Mesendoderm (in vitro differentiated cells): Measurements from ENCODE around the gene LYRM4.
"Not testable (repeated sequence)": the region's sequence is repeated elsewhere in the genome, so short reads cannot be mapped to it uniquely, and the experiment has no call there.

Source experiments
- DNase-seq: peaks from one replicate; pipeline ENCODE4 v3.0.0; 2013
- H2AK5ac ChIP-seq: 2 replicates; pipeline ENCODE4 v1.6.1; 2013; ENCODE audit warnings: low read length, inconsistent platforms
- H2BK120ac ChIP-seq: 2 replicates; pipeline ENCODE4 v1.6.1; 2013; ENCODE audit warnings: low read depth, mild to moderate bottlenecking, low read length, moderate library complexity, mixed read lengths
- H2BK15ac ChIP-seq: replicated peaks from 2 replicates; pipeline ENCODE4 v1.6.1; 2013; ENCODE audit warnings: low read depth, mild to moderate bottlenecking, moderate library complexity
- H2BK5ac ChIP-seq: 2 replicates; pipeline ENCODE4 v1.6.1; 2013; ENCODE audit warnings: low read length, inconsistent platforms
- H3K18ac ChIP-seq: 2 replicates; pipeline ENCODE4 v1.6.1; 2013; ENCODE audit warnings: mild to moderate bottlenecking, low read length, mixed read lengths
- H3K23ac ChIP-seq: one replicate; pipeline ENCODE4 v1.6.1; 2013; ENCODE audit warnings: low read length
- H3K27ac ChIP-seq: 2 replicates; pipeline ENCODE4 v1.5.1; 2013; ENCODE audit warnings: low read depth, mild to moderate bottlenecking, inconsistent platforms, low read length, moderate library complexity
- H3K27me3 ChIP-seq: 2 replicates; pipeline ENCODE4 v1.6.1; 2013; ENCODE audit warnings: low read length, control low read depth, mild to moderate bottlenecking, inconsistent platforms; ENCODE audit not compliant: insufficient read depth, poor library complexity
- H3K36me3 ChIP-seq: 2 replicates; pipeline ENCODE4 v1.6.1; 2013; ENCODE audit warnings: low read length, inconsistent platforms; ENCODE audit not compliant: control insufficient read depth, insufficient read depth
- H3K4ac ChIP-seq: one replicate; pipeline ENCODE4 v1.6.1; 2013; ENCODE audit warnings: low read depth, mild to moderate bottlenecking, low read length, moderate library complexity
- H3K4me1 ChIP-seq: 2 replicates; pipeline ENCODE4 v1.6.1; 2013; ENCODE audit warnings: low read depth, low read length, inconsistent platforms; ENCODE audit not compliant: control insufficient read depth
- H3K4me2 ChIP-seq: 2 replicates; pipeline ENCODE4 v1.6.1; 2013; ENCODE audit warnings: low read length
- H3K4me3 ChIP-seq: 2 replicates; pipeline ENCODE4 v1.5.1; 2013; ENCODE audit warnings: mild to moderate bottlenecking, low read length
- H3K56ac ChIP-seq: one replicate; pipeline ENCODE4 v1.6.1; 2013; ENCODE audit warnings: low read length
- H3K79me1 ChIP-seq: 2 replicates; pipeline ENCODE4 v1.6.1; 2013; ENCODE audit warnings: low read length, inconsistent platforms
- H3K79me2 ChIP-seq: 2 replicates; pipeline ENCODE4 v1.6.1; 2013; ENCODE audit warnings: mild to moderate bottlenecking, low read length; ENCODE audit not compliant: control insufficient read depth, insufficient read depth
- H3K9ac ChIP-seq: 2 replicates; pipeline ENCODE4 v1.6.1; 2013; ENCODE audit warnings: low read length, inconsistent platforms
- H4K5ac ChIP-seq: one replicate; pipeline ENCODE4 v1.6.1; 2013; ENCODE audit warnings: low read length
- H4K8ac ChIP-seq: one replicate; pipeline ENCODE4 v1.6.1; 2013; ENCODE audit warnings: low read depth, mild to moderate bottlenecking, control low read depth, low read length, moderate library complexity
- WGBS: extraction: QIAGEN DNeasy Blood & Tissue Kit; methylation state at CpG from one replicate; pipeline ENCODE4 v1.1.7; 2013; ENCODE audit warnings: low lambda C conversion rate, missing lambda C conversion rate; ENCODE audit not compliant: insufficient coverage; ENCODE audit errors: extremely low coverage; 5-methylcytosine and 5-hydroxymethylcytosine counted together

The LYRM4 gene

DNA sequence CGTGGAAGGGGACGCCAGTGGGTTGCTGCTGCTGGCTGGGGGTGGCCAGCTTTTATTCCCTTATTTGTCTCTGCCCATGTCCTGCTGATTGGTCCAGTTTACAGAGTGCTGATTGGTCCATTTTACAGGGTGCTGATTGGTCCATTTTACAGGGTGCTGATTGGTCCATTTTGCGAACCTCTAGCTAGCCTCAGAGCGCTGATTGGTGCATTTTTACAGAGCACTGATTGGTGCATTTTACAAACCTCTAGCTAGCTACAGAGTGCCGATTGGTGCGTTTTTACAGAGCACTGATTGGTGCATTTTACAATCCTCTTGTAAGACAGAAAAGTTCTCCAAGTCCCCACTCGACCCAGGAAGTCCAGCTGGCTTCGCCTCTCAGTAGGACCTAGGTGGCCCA, 140.2 kb downstream of the LYRM4 start:
- not testable (repeated sequence) for H2BK120ac ChIP-seq, H3K4ac ChIP-seq, H3K36me3 ChIP-seq, H3K27me3 ChIP-seq, H3K4me2 ChIP-seq, H2BK5ac ChIP-seq, H3K23ac ChIP-seq, H3K4me1 ChIP-seq, H3K9ac ChIP-seq, H4K5ac ChIP-seq, H4K8ac ChIP-seq, DNase-seq, H2AK5ac ChIP-seq, H3K4me3 ChIP-seq, H3K27ac ChIP-seq, H3K79me2 ChIP-seq, H3K79me1 ChIP-seq, H3K18ac ChIP-seq, H3K56ac ChIP-seq, H2BK15ac ChIP-seq
- WGBS = no CpG with 5 or more reads among the region's 8 CpGs

DNA sequence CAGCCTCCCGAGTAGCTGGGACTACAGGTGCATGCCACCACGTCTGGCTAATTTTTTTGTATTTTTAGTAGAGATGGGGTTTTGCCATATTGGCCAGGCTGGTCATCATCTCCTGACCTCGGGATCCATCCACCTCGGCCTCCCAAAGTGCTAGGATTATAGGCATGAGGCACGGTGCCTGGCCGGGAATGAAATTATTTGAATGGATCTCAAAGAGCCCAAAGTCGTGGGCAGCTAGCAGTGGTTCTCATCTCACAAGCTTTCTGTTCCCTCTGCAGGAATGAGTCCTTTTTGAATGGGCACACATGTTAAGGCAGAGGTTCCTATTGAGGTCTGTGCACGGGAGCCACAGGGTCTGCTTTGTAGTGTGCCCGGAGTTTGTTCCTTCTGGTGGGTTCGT, 140.7 kb downstream of the LYRM4 start:
- Histone ChIP-seq H3K18ac (no peak overlapping the region), H3K9ac (no peak overlapping the region), H2BK15ac (no peak overlapping the region), H3K27me3 (no peaks in the 10 kb centered on the region), H3K4me3 (no peak overlapping the region), H2BK5ac (no peak overlapping the region), H3K4ac (no peak overlapping the region), H3K79me2 (no peaks in the 10 kb centered on the region), H3K23ac (no peak overlapping the region), H3K4me2 (no peak overlapping the region), H3K36me3 (no peaks in the 10 kb centered on the region), H2BK120ac (no peak overlapping the region), H3K56ac (no peak overlapping the region), H3K27ac (no peak overlapping the region), H3K4me1 (no peaks in the 10 kb centered on the region), H4K5ac (no peak overlapping the region), H4K8ac (no peak overlapping the region), H3K79me1 (peaks cover 1% of the 10 kb centered on the region), H2AK5ac (no peak overlapping the region)
- WGBS = no CpG with 5 or more reads among the region's 10 CpGs
- DNase-seq = no peak

DNA sequence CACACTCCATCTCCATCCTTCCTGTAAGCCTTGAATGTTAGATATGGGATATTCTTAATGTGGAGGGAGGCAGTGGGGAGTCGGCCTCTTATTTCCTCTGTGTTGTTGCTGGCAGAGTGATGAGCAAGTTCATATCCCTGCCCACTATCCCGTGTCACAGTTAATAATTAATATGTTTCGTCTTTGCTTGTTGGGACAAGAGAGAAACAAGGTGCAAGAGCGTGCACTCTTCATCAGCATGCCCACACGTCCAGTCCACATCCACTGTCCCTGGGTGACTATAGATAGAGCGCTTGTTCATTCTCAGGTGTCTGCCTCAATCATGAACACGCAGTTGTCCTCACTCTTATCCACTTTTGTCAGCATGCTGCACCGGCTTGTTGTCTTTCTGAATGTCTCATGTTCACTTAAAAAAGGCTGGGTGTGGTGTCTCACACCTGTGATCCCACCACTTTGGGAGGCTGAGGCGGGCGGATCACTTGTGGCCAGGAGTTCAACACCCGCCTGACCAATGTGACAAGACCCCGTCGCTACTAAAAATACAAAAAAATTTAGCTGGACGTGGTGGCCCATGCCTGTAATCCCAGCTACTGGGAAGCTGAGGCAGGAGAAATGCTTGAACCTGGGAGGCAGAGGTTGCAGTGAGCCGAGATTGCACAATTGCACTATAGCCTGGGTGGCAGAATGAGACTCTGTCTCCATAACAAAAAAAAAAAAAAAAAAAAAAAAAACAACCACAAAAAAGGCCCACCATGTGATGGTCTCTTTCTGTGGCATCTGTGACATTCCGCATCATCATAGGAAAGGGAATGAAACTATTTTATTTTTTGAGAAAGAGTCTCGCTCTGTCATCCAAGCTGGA, 141.4 kb downstream of the LYRM4 start:
- H2BK15ac ChIP-seq = no peak overlapping the region
- no peaks in the 10 kb centered on the region for H3K4me1 ChIP-seq
- no peaks in the 10 kb centered on the region for H3K79me2 ChIP-seq
- no peak overlapping the region for H3K27ac ChIP-seq
- H2AK5ac ChIP-seq = no peak overlapping the region
- H3K36me3 ChIP-seq = no peaks in the 10 kb centered on the region
- H3K9ac ChIP-seq = no peak overlapping the region
- H4K5ac ChIP-seq = no peak overlapping the region
- H3K79me1 ChIP-seq = peaks cover 1% of the 10 kb centered on the region
- no peak overlapping the region for H2BK5ac ChIP-seq
- H3K4me2 ChIP-seq = no peak overlapping the region
- DNase-seq = no peak
- no peak overlapping the region for H3K23ac ChIP-seq
- no peaks in the 10 kb centered on the region for H3K27me3 ChIP-seq
- no peak overlapping the region for H3K56ac ChIP-seq
- no peak overlapping the region for H4K8ac ChIP-seq
- H3K4me3 ChIP-seq = no peak overlapping the region
- H3K18ac ChIP-seq = no peak overlapping the region
- no CpG with 5 or more reads among the region's 17 CpGs for WGBS
- no peak overlapping the region for H3K4ac ChIP-seq
- no peak overlapping the region for H2BK120ac ChIP-seq

DNA sequence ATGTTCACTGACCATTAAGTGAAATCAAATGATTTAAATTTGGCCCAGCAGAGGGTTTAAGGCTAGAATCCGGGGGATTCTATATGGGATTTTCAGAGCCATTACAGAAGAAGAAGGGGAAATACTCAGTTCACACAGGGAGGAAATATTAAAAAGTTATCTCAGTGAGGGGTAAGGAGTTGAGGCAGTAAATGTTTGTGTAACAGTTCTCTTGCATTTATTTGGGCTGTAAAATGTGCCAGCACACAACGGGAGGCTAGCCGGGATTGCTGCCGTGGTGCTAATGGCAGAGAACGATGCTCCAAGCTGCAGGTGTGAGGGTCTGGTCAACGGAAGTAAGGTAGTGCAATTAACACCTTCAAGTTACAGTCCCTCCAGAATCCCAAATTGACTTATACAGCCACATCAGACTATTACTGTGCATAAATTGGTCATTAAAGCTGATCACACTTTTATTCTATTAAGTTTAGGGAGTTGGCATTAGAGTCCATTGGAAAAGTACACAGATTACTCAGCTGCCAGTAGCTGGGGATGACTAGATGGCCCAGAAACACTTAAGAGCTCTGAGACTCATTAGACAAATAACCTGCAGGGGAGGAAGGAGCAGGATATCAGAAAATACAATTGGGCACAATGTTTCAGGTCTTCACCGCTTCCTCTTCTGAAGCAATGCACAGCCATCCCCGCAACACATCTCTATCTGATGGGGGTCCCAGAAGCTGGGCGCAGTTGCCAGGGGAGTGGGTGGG, 144.3 kb downstream of the LYRM4 start:
- DNase-seq = no peak
- no peak overlapping the region for H2BK5ac ChIP-seq
- H3K4ac ChIP-seq = no peak overlapping the region
- H3K27me3 ChIP-seq = no peaks in the 10 kb centered on the region
- H3K27ac ChIP-seq = no peak overlapping the region
- H3K9ac ChIP-seq = no peak overlapping the region
- H3K23ac ChIP-seq = no peak overlapping the region
- H2AK5ac ChIP-seq = no peak overlapping the region
- no peaks in the 10 kb centered on the region for H3K4me1 ChIP-seq
- no peak overlapping the region for H2BK120ac ChIP-seq
- no peaks in the 10 kb centered on the region for H3K36me3 ChIP-seq
- H3K4me3 ChIP-seq = no peak overlapping the region
- H4K8ac ChIP-seq = no peak overlapping the region
- H3K4me2 ChIP-seq = no peak overlapping the region
- H3K56ac ChIP-seq = no peak overlapping the region
- peaks cover 1% of the 10 kb centered on the region for H3K79me1 ChIP-seq
- H4K5ac ChIP-seq = no peak overlapping the region
- no CpG with 5 or more reads among the region's 9 CpGs for WGBS
- no peaks in the 10 kb centered on the region for H3K79me2 ChIP-seq
- H3K18ac ChIP-seq = no peak overlapping the region
- H2BK15ac ChIP-seq = no peak overlapping the region

DNA sequence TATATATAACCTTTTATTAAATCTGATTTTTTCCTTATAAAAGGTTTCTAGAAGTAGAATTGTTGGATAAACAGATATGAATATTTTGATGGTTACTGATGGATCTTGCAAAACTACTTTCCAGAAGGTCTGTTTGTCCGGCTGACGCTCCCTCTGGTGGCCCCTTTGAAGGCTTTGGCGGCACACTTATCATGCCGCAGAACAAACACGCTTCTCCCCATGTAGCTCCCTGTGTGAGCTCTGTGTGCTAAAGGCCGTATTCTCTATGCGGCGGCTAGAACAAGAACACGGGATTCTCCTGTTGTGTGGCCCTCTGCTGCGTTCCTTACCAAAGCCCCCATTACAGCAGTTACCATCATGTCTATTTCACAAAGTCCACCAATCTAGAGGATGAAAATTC, 145.6 kb downstream of the LYRM4 start:
- H2BK15ac ChIP-seq = no peak overlapping the region
- H3K4ac ChIP-seq = no peak overlapping the region
- no peak overlapping the region for H3K18ac ChIP-seq
- no peak overlapping the region for H3K27ac ChIP-seq
- H2BK5ac ChIP-seq = no peak overlapping the region
- H3K4me2 ChIP-seq = no peak overlapping the region
- no peak for DNase-seq
- no peak overlapping the region for H3K56ac ChIP-seq
- H3K36me3 ChIP-seq = no peaks in the 10 kb centered on the region
- H2AK5ac ChIP-seq = no peak overlapping the region
- no peak overlapping the region for H3K4me3 ChIP-seq
- no CpG with 5 or more reads among the region's 10 CpGs for WGBS
- no peaks in the 10 kb centered on the region for H3K79me2 ChIP-seq
- H4K8ac ChIP-seq = no peak overlapping the region
- no peak overlapping the region for H3K9ac ChIP-seq
- H3K27me3 ChIP-seq = no peaks in the 10 kb centered on the region
- no peak overlapping the region for H4K5ac ChIP-seq
- peaks cover 1% of the 10 kb centered on the region for H3K79me1 ChIP-seq
- H2BK120ac ChIP-seq = no peak overlapping the region
- no peak overlapping the region for H3K23ac ChIP-seq
- no peaks in the 10 kb centered on the region for H3K4me1 ChIP-seq
